Nephron (organoid): Measurements from ENCODE around the gene KLHL3.
A peak's percentile ranks its signal among the peaks of the same experiment; 100 is the strongest.

Source experiments
- H3K27ac Mint-ChIP-seq, 3 experiments: 2 replicates each; pipeline ENCODE4 v1.8.0; 2020; ENCODE audit warnings: mixed read lengths in 3 of 3, mild to moderate bottlenecking in 2 of 3, moderate library complexity in 1 of 3
- H3K27me3 Mint-ChIP-seq: 2 replicates; pipeline ENCODE4 v1.8.0; 2021; ENCODE audit warnings: low read depth, mild to moderate bottlenecking, moderate library complexity, mixed read lengths
- H3K36me3 Mint-ChIP-seq: 2 replicates; pipeline ENCODE4 v1.8.0; 2020; ENCODE audit warnings: low read depth, mixed read lengths
- H3K4me1 Mint-ChIP-seq: 2 replicates; pipeline ENCODE4 v1.8.0; 2020; ENCODE audit warnings: mixed read lengths
- H3K4me3 Mint-ChIP-seq, 3 experiments: 2 replicates each; pipeline ENCODE4 v1.8.0; 2020; ENCODE audit warnings: mild to moderate bottlenecking in 3 of 3, mixed read lengths in 3 of 3, moderate library complexity in 2 of 3
- H3K9me3 Mint-ChIP-seq: 2 replicates; pipeline ENCODE4 v1.8.0; 2020; ENCODE audit warnings: mixed read lengths
- CTCF ChIP-seq, 3 experiments: fragments of 200-600 bp; sonication (generic); IDR thresholded peaks; one replicate each; pipeline ENCODE4 v1.5.0; 2021; ENCODE audit warnings: antibody characterized with exemption in 3 of 3; ENCODE audit not compliant: unreplicated experiment in 3 of 3

KLHL3 gene

GRCh38 chr5:137630972-137631370 lies 104.9 kb downstream of the KLHL3 start:
- TF ChIP-seq CTCF (IDR thresholded peaks at IDR 0.05; ENCODE audit: unreplicated experiment in 3 of 3), result no peak
- no peaks in the 10 kb centered on the region for H3K27me3 Mint-ChIP-seq
- H3K4me3 Mint-ChIP-seq, result no peak overlapping the region
- H3K4me1 Mint-ChIP-seq, result peaks cover 16% of the 10 kb centered on the region
- H3K9me3 Mint-ChIP-seq, result peaks cover 6% of the 10 kb centered on the region
- H3K36me3 Mint-ChIP-seq, result peaks cover 19% of the 10 kb centered on the region
- no peak overlapping the region for H3K27ac Mint-ChIP-seq

DNA sequence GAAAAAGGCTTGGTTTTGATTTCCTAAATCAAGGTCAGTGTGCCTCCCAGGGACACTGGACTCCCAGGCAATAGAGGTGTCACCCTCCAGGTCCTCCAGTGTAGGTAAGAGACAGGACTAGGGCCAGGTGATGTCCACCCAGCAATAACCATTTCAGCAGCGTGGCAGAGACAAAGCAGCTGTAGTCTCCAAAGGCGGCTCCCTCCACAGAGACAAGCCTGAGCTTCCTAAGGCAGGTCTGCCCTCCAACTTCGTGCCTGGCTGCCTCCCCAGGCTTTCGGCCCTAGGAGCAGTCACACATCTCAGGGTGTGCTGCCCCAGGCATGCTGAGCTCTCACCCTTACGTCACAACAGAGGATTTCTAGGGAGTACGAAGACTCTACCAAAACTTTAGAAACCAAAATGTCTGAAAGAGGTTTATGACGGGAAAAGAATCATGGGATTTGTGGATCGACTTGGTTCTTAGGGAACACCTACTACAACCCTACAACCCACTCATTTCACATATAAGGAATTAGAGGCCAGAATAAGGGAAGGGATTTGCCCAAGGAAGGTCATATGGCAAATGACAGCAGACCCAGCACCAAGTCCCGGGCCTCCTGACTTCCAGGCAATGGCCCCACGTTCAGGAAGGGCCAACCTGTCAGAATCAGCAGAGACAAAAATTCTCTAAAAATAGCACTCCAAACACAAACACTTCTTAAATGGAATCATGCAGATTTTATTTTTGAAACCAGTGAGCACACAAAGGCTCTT lies 105.5 kb downstream of the KLHL3 start:
- Mint-ChIP-seq H3K4me1 (peaks cover 11% of the 10 kb centered on the region), H3K9me3 (peaks cover 6% of the 10 kb centered on the region), H3K27ac (no peak overlapping the region), H3K27me3 (no peaks in the 10 kb centered on the region), H3K36me3 (peaks cover 19% of the 10 kb centered on the region), H3K4me3 (no peak overlapping the region)
- no peak for TF ChIP-seq CTCF (IDR thresholded peaks at IDR 0.05; ENCODE audit: unreplicated experiment in 3 of 3)

DNA sequence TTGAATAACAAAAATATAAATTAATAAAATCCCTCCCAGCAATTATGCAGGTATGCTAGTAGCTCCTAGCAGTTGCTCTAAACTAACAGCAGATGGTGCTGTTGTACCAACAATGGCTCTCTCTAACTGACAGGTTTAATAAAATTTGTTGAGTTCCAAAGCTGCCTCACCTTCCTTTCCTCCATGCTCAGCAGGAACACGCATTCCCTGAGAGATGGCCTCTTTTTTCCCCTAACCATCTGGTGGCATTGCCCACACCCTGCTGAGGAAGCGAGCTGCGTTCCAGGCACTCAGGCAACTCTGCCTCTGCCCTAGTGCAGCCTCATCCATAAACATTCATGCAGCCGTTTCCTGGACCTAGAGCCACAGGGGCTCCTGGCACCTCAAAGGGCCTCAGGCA lies 106.2 kb downstream of the KLHL3 start:
- peaks cover 19% of the 10 kb centered on the region for H3K36me3 Mint-ChIP-seq
- no peaks in the 10 kb centered on the region for H3K27me3 Mint-ChIP-seq
- H3K9me3 Mint-ChIP-seq, result peaks cover 6% of the 10 kb centered on the region
- peaks cover 8% of the 10 kb centered on the region for H3K4me1 Mint-ChIP-seq
- H3K4me3 Mint-ChIP-seq, result no peak overlapping the region
- TF ChIP-seq CTCF (IDR thresholded peaks at IDR 0.05; ENCODE audit: unreplicated experiment in 3 of 3), result peak; percentile 96 to 97 (median 96)
- no peak overlapping the region for H3K27ac Mint-ChIP-seq

DNA sequence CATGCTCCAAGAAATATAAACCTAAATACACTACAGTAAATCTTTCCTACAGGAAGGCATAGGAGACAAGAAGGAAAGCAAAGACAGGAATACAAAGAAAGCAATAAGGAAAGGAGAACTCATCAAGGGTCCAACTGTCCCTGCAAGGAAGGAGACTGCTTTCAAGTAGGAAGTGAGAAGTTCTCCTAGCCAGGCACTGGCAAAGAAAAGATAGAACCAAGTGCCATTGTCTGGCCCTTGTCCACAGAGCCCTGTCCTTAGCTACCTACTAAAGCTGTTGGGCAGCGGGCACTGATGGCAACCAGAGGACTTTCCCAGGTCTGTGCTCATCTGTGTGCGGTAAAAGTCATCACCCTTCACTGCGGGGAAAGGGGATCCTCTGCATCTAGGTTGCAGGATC lies 108.2 kb downstream of the KLHL3 start:
- H3K36me3 Mint-ChIP-seq, result peaks cover 14% of the 10 kb centered on the region
- H3K4me1 Mint-ChIP-seq, result peaks cover 8% of the 10 kb centered on the region
- TF ChIP-seq CTCF (IDR thresholded peaks at IDR 0.05; ENCODE audit: unreplicated experiment in 3 of 3), result no peak
- peak overlapping the region in 1 of 3 experiments; percentile 1 for H3K27ac Mint-ChIP-seq
- no peak overlapping the region for H3K4me3 Mint-ChIP-seq
- H3K9me3 Mint-ChIP-seq, result peaks cover 6% of the 10 kb centered on the region
- H3K27me3 Mint-ChIP-seq, result peaks cover 3% of the 10 kb centered on the region

GRCh38 chr5:137627293-137627692 lies 108.6 kb downstream of the KLHL3 start:
- TF ChIP-seq CTCF (IDR thresholded peaks at IDR 0.05; ENCODE audit: unreplicated experiment in 3 of 3), result no peak

GRCh38 chr5:137624786-137625349 lies 111.0 kb downstream of the KLHL3 start:
- peaks cover 3% of the 10 kb centered on the region for H3K27me3 Mint-ChIP-seq
- no peaks in the 10 kb centered on the region for H3K9me3 Mint-ChIP-seq
- H3K4me3 Mint-ChIP-seq, result no peak overlapping the region
- peaks cover 8% of the 10 kb centered on the region for H3K36me3 Mint-ChIP-seq
- peaks cover 8% of the 10 kb centered on the region for H3K4me1 Mint-ChIP-seq
- no peak overlapping the region for H3K27ac Mint-ChIP-seq
- TF ChIP-seq CTCF (IDR thresholded peaks at IDR 0.05; ENCODE audit: unreplicated experiment in 3 of 3), result no peak

More at GRCh38 chr5:137627293-137627692, 108.6 kb downstream of the KLHL3 start:
- peaks cover 8% of the 10 kb centered on the region for H3K4me1 Mint-ChIP-seq
- H3K27ac Mint-ChIP-seq, result peak overlapping the region in 1 of 3 experiments; percentile 1
- no peak overlapping the region for H3K4me3 Mint-ChIP-seq
- peaks cover 3% of the 10 kb centered on the region for H3K27me3 Mint-ChIP-seq
- peaks cover 2% of the 10 kb centered on the region for H3K9me3 Mint-ChIP-seq
- H3K36me3 Mint-ChIP-seq, result peaks cover 9% of the 10 kb centered on the region
